Ovary (tissue), 9 donors: Measurements from ENCODE around the gene WWOX. TPM values are rescaled to one million over a fixed set of nuclear protein-coding genes. Genes with fewer than 3 reads are reported as not detected.

ENCODE experiments used
- DNase-seq, 5 donors: peaks; one replicate each; pipeline ENCODE4 v3.0.0-alpha.2; 2019 to 2020
- H3K27ac ChIP-seq, 2 donors: fragments of 200-600 bp; one replicate each; pipeline versions ENCODE4 v1.5.1 to v1.8.0; 2019 to 2022
- H3K27me3 ChIP-seq: fragments of 200-600 bp; one replicate; pipeline ENCODE4 v1.8.0; 2022
- H3K36me3 ChIP-seq: fragments of 200-600 bp; sonication (generic); one replicate; pipeline ENCODE4 v1.5.1; 2019
- H3K4me1 ChIP-seq: one replicate; pipeline ENCODE4 v1.8.1; 2013; ENCODE audit warnings: mild to moderate bottlenecking, moderate library complexity; ENCODE audit not compliant: insufficient read depth
- H3K4me3 ChIP-seq: fragments of 200-600 bp; sonication (generic); one replicate; pipeline ENCODE4 v1.5.1; 2017
- H3K9me3 ChIP-seq, 2 donors: fragments of 200-600 bp in 1 of 2; sonication (generic) in 1 of 2; one replicate each; pipeline versions ENCODE4 v1.5.1 to v1.8.1; 2013 to 2019; ENCODE audit warnings: mild to moderate bottlenecking in 1 of 2, moderate library complexity in 1 of 2
- EP300 ChIP-seq: sonication (generic); formaldehyde crosslinking; IDR thresholded peaks from one replicate; pipeline ENCODE4 v1.6.1; 2017; ENCODE audit warnings: antibody characterized with exemption
- POLR2A ChIP-seq: fragments of 450-650 bp; IDR thresholded peaks from one replicate; pipeline ENCODE4 v1.6.1; 2017; ENCODE audit warnings: antibody characterized with exemption, mild to moderate bottlenecking, moderate library complexity
- WGBS, 3 donors: extraction: QIAGEN DNeasy Blood & Tissue Kit in 1 of 3; methylation state at CpG; one replicate each; pipeline versions ENCODE4 v1.1.5 to v1.1.7; 2013 to 2017; 5-methylcytosine and 5-hydroxymethylcytosine counted together
- intact Hi-C, 4 donors: fragments of 100-400 bp; cut with DNase I; formaldehyde crosslinking; loops; one replicate each; pipeline versions ENCODE4 v1.11.0 to v1.15.1; 2022 to 2023
- polyA plus RNA-seq, 2 donors: library from polyadenylated mRNA; stranded (reverse); fragments of 200-250 nt in 1 of 2; fragments of 350-450 nt in 1 of 2; fragmentation: Illumina TruSeq in 1 of 2; extraction: RNeasy Lipid Tissue Mini Kit (QIAGEN cat#74804) in 1 of 2; gene quantifications; one replicate each; pipeline ENCODE4 v1.2.3, GENCODE V29; 2013 to 2014
- total RNA-seq, 7 donors: library from RNA; depleted of rRNA in 2 of 7; stranded (reverse); fragments of >200 nt in 2 of 7; fragmentation: NEBNext Ultra II Directional in 3 of 7; extraction: Animal tissue kit (Norgen Biotek cat#: 25700) in 3 of 7; gene quantifications; one replicate each; pipeline versions ENCODE4 v1.1.0 to v1.2.4, GENCODE V29; 2016 to 2023
- TF ChIP-seq, protein P1 (sequence below), 3 donors: fragments of 450-650 bp in 2 of 3; fragments of 200-600 bp in 1 of 3; IDR thresholded peaks; one replicate each; pipeline versions ENCODE4 v1.5.1 to v1.8.0; 2016 to 2022; ENCODE audit warnings: antibody characterized with exemption in 3 of 3, mild to moderate bottlenecking in 1 of 3
- donor health status: DM: no; HTN: no; CAD: no; lungs with moderate emphysema.
- donor health status: DM: no; HTN: no; CAD: no.
- donor health status: Bipolar disorder and iron deficiency.
- donor health status: DM: yes; HTN: yes; CAD: no.
- donor health status: DM: no; HTN: no; CAD: no.
- donor health status: DM: yes; HTN: yes; CAD: no.

The WWOX gene
- total and polyA plus RNA-seq, 9 donors: 11.0 to 40.5 (median 25.2) TPM

DNA sequence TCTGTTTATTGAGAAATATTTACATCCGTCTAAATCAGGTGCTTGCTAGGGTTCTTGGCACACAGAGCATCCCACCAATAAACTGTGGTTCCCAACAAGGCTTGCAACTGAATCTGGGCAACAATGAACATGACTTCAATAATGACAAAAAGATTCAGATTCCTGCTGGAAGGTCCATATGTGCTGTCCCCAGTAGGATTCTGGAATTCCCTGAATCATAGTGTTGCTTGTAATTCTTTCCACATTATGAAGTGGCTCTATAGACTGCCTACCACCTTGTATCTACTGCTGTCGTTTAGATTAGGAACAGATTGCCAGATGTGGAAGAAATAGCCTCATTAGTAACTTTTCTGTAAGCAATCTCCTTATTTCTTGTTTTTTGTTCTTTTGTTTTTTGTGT is 265.9 kb downstream of the WWOX start:
- H3K9me3 ChIP-seq: no peaks in the 10 kb centered on the region
- no peaks in the 10 kb centered on the region for H3K27me3 ChIP-seq
- intact Hi-C loops: no loop called here
- H3K27ac ChIP-seq: no peak overlapping the region
- H3K36me3 ChIP-seq: no peaks in the 10 kb centered on the region
- 39 to 64% (median 59%) methylated on average over 2 of the region's 2 CpGs for WGBS, 3 donors
- TF ChIP-seq POLR2A (no peak), EP300 (no peak)
- TF ChIP-seq, protein P1, sequence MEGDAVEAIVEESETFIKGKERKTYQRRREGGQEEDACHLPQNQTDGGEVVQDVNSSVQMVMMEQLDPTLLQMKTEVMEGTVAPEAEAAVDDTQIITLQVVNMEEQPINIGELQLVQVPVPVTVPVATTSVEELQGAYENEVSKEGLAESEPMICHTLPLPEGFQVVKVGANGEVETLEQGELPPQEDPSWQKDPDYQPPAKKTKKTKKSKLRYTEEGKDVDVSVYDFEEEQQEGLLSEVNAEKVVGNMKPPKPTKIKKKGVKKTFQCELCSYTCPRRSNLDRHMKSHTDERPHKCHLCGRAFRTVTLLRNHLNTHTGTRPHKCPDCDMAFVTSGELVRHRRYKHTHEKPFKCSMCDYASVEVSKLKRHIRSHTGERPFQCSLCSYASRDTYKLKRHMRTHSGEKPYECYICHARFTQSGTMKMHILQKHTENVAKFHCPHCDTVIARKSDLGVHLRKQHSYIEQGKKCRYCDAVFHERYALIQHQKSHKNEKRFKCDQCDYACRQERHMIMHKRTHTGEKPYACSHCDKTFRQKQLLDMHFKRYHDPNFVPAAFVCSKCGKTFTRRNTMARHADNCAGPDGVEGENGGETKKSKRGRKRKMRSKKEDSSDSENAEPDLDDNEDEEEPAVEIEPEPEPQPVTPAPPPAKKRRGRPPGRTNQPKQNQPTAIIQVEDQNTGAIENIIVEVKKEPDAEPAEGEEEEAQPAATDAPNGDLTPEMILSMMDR (IDR thresholded peaks at IDR 0.05): no peak
- H3K4me3 ChIP-seq: no peak overlapping the region
- DNase-seq: no peak
- H3K4me1 ChIP-seq: no peaks in the 10 kb centered on the region

DNA sequence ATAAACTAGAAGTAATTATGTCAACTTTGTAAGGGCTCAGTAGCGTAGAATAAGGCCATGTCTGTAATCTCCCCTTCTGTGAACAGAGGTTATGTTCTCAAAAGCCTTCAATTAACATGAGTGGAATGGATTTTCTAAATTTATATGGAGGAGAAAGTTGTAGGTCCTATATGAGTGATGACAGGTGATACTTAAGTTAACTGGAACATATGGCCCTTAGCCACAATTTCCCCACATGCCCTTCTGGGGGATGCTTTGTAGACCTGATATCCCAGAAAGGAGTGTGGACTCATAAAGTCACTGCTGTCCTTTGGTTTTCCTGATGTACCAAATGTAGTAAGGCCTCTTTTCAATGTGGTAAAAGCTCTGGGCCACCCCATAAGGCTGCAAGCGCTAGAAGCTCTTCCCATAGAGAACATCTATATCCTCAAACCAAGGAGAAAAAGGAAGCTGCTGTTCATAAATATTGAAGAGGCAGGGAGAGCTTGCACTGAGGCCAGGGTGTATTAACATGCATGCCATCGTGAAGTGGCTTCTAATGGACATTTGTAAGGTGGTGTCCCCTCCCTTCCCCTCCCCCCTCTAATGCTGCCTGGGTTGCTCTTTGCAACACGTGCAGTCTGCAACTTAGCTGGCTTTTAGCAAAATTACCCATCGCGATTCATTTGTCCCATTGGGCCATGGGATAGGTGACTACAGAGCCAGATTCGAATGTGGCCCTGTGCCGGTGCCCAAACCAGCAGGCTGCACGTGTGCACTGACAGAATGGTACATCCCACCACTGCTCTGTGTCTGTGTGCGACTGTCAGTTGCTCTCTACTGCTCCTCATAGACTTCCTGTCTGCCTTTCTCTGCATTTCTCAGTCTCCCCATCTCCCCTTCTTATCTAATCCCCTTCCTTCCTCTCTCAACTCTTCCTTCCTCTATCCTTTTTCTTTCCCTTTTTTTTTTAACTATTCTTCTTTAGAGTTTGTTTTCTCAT is 269.0 kb downstream of the WWOX start:
- intact Hi-C loops: no loop called here
- TF ChIP-seq, protein P1 (IDR thresholded peaks at IDR 0.05): no peak
- no peak for TF ChIP-seq EP300
- no peak for TF ChIP-seq POLR2A
- no peak overlapping the region for H3K4me3 ChIP-seq
- 89 to 92% (median 89%) methylated on average over 10 of the region's 10 CpGs for WGBS, 3 donors
- H3K27me3 ChIP-seq: no peaks in the 10 kb centered on the region
- H3K27ac ChIP-seq: no peak overlapping the region
- H3K36me3 ChIP-seq: no peaks in the 10 kb centered on the region
- no peaks in the 10 kb centered on the region for H3K9me3 ChIP-seq
- no peak for DNase-seq
- no peaks in the 10 kb centered on the region for H3K4me1 ChIP-seq

DNA sequence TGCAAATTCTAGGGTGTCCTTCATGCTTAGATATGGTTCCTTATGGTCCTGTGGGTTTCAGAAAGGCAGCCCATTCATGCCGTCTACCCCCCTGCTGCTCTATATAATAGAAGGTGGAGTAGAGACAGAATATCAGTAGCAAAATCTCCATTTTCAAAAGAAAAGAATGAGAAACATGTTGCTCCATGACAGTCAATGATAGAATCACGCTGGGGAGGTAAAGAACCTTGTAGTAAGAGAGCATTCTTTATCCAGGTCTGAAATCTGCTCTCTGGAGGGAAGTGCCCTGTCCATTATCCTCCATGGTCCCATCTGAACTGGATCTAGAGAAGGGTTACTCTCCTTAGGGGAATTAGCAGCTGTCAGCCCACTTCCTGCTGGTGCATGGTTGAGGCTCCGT is 272.8 kb downstream of the WWOX start:
- no peaks in the 10 kb centered on the region for H3K27me3 ChIP-seq
- intact Hi-C loops: no loop called here
- WGBS, 3 donors: 68 to 96% (median 94%) methylated on average over 3 of the region's 3 CpGs
- H3K36me3 ChIP-seq: no peaks in the 10 kb centered on the region
- no peak overlapping the region for H3K27ac ChIP-seq
- H3K4me3 ChIP-seq: no peak overlapping the region
- no peaks in the 10 kb centered on the region for H3K9me3 ChIP-seq
- TF ChIP-seq, protein P1 (IDR thresholded peaks at IDR 0.05): no peak
- TF ChIP-seq EP300 (no peak), POLR2A (no peak)
- H3K4me1 ChIP-seq: peaks cover 8% of the 10 kb centered on the region
- DNase-seq: no peak

DNA sequence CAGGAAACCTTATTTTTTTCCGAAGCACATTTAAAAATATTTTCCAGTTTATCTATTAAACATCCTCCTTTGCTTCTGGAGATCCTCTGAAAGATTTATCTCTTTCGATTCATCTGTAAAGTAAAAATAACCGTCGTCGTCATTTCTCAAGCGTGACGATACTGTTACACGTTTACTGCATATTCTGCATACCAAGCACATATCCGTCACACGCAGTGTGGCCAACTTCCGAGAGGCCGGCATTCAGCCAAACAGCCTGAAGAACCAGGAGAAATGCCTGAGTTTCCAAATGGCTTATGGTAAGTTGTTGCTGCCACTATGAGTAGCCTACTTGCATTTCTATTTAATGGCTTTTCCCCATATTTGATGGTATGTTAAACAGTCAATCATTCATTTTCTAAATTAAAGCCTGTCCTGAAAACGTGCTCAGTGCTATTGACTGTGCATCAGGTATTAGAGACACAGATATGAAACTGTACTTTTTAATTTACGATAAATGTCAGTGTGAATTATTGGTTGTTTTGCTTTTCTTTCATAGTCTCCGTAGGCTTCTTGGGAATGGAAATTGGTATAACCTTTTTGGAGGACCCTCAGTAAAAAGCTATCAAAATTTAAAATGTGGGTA is 275.7 kb downstream of the WWOX start:
- Histone ChIP-seq H3K27ac (no peak overlapping the region), H3K4me1 (peaks cover 10% of the 10 kb centered on the region), H3K27me3 (no peaks in the 10 kb centered on the region), H3K9me3 (no peaks in the 10 kb centered on the region), H3K4me3 (no peak overlapping the region), H3K36me3 (no peaks in the 10 kb centered on the region)
- intact Hi-C loops: no loop called here
- WGBS, 3 donors: 85 to 90% (median 88%) methylated on average over 15 of the region's 15 CpGs
- no peak for TF ChIP-seq EP300
- TF ChIP-seq POLR2A: no peak
- TF ChIP-seq, protein P1 (IDR thresholded peaks at IDR 0.05): no peak
- no peak for DNase-seq
